ENCODE data around the gene GNPTAB.

DNA sequence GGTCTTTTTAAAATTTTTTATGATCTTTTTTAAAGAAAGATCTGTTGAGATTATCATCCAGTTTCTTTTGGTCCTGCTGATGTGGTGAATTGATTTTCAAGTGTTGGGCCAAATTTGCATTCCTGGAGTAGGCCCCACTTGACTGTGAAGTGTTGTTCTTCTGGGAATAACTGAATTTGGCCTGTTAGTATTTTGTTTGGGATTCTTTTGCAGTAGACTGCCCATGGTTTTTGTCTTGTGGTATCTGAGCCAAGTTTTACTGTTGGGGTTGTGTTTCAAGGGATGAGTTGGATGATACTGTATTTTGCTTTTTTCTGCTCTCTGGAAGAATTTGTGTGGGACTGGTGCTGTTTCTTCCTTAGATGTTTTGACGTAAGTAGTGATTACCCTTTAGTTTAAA, 87.5 kb downstream of the GNPTAB start:
- TF ChIP-seq, protein P1, sequence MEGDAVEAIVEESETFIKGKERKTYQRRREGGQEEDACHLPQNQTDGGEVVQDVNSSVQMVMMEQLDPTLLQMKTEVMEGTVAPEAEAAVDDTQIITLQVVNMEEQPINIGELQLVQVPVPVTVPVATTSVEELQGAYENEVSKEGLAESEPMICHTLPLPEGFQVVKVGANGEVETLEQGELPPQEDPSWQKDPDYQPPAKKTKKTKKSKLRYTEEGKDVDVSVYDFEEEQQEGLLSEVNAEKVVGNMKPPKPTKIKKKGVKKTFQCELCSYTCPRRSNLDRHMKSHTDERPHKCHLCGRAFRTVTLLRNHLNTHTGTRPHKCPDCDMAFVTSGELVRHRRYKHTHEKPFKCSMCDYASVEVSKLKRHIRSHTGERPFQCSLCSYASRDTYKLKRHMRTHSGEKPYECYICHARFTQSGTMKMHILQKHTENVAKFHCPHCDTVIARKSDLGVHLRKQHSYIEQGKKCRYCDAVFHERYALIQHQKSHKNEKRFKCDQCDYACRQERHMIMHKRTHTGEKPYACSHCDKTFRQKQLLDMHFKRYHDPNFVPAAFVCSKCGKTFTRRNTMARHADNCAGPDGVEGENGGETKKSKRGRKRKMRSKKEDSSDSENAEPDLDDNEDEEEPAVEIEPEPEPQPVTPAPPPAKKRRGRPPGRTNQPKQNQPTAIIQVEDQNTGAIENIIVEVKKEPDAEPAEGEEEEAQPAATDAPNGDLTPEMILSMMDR (conservative IDR thresholded peaks at IDR 0.05): no peak
- TF ChIP-seq EZH2 (IDR thresholded peaks at IDR 0.05; ENCODE audit: low read depth): no peak

Measured in PC-9 (cell line).